Endothelial cell (in vitro differentiated cells): Measurements from ENCODE around the gene ATG101. TPM values are rescaled to one million over a fixed set of nuclear protein-coding genes. Genes with fewer than 3 reads are reported as not detected.

Experiments
- DNase-seq: peaks from one replicate; pipeline ENCODE4 v3.0.0; 2021; ENCODE audit warnings: low spot score
- H3K27ac Mint-ChIP-seq: one replicate; pipeline ENCODE4 v1.8.0; 2021; ENCODE audit warnings: mixed read lengths, inconsistent platforms; ENCODE audit not compliant: unreplicated experiment
- H3K27me3 Mint-ChIP-seq: one replicate; pipeline ENCODE4 v1.8.0; 2021; ENCODE audit warnings: mild to moderate bottlenecking, moderate library complexity, mixed read lengths, inconsistent platforms; ENCODE audit not compliant: unreplicated experiment
- H3K36me3 Mint-ChIP-seq: one replicate; pipeline ENCODE4 v1.8.0; 2021; ENCODE audit warnings: mild to moderate bottlenecking, low read depth, mixed read lengths, inconsistent platforms; ENCODE audit not compliant: unreplicated experiment
- H3K4me1 Mint-ChIP-seq: one replicate; pipeline ENCODE4 v1.8.0; 2021; ENCODE audit warnings: mild to moderate bottlenecking, mixed read lengths, inconsistent platforms; ENCODE audit not compliant: unreplicated experiment
- H3K4me3 Mint-ChIP-seq: one replicate; pipeline ENCODE4 v1.8.0; 2021; ENCODE audit warnings: mild to moderate bottlenecking, mixed read lengths, inconsistent platforms; ENCODE audit not compliant: unreplicated experiment
- H3K9me3 Mint-ChIP-seq: one replicate; pipeline ENCODE4 v1.8.0; 2021; ENCODE audit warnings: mixed read lengths, inconsistent platforms; ENCODE audit not compliant: unreplicated experiment
- CTCF ChIP-seq: fragments of 200-600 bp; sonication (generic); IDR thresholded peaks from one replicate; pipeline ENCODE4 v1.5.0; 2021; ENCODE audit warnings: antibody characterized with exemption; ENCODE audit not compliant: unreplicated experiment
- total RNA-seq: library from RNA; stranded (reverse); fragmentation: NEBNext Ultra II Directional; extraction: Animal tissue kit (Norgen Biotek cat#: 25700); gene quantifications from one replicate; pipeline ENCODE4 v1.2.1, GENCODE V29; 2021; ENCODE audit not compliant: unreplicated experiment

ATG101 gene
- total RNA-seq, 1 donor from 2014 or later, result 30.6 TPM

DNA sequence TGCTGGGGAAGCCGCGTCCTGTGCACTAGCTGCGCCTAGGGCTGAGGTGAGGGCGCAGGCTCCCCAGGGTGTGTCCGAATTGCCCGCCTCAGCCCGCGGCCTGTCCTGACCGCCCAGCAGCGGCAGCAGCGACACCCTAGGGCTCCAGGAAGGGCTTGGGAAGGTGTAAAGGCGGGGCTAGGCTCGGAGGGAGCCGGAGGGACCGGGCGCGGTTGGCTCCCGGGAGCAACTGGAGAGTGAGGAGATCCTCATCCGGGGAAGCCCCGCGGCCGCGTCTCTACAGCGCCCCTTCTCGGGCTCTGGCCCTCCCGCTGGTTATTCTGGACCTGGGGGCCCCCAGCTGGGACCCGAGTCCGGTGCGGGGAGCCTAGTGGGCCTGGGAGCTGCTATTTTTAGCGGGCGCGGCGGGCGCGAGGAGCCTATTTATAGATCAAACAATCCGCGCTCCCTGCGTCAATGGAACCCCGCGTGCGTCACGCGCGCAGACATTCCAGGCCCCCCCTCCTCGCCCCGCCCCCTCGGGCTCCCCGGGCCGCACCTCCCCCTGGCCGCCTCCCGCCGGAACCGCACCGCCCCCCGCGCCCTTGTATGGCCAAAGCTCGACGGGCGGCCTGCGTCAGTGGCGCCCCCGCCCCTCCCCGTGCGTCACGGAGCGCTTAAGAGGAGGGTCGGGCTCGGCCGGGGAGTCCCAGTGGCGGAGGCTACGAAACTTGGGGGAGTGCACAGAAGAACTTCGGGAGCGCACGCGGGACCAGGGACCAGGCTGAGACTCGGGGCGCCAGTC, 18.8 kb upstream of the ATG101 start, which contains the start of gene NR4A1:
Gene NR4A1 (plus strand): TSS at position 685 of the 784 bp plus-strand sequence. CDS start 2,887 bp downstream, outside the sequence.
- H3K4me3 Mint-ChIP-seq, result peak within 1 kb of the TSS; percentile 86
- peaks cover 13% of the 10 kb centered on the region for H3K4me1 Mint-ChIP-seq
- peak; percentile 83 for DNase-seq
- no peak within 1 kb of the TSS for H3K27ac Mint-ChIP-seq
- H3K9me3 Mint-ChIP-seq, result no peaks in the 10 kb centered on the region
- peaks cover 16% of the 10 kb centered on the region for H3K27me3 Mint-ChIP-seq
- H3K36me3 Mint-ChIP-seq, result peaks cover 7% of the 10 kb centered on the region
- TF ChIP-seq CTCF, result no peak

GRCh38 chr12:52052468-52053186, 17.2 kb upstream of the ATG101 start:
- peaks cover 7% of the 10 kb centered on the region for H3K36me3 Mint-ChIP-seq
- no peak for DNase-seq
- H3K4me3 Mint-ChIP-seq, result no peak overlapping the region
- no peak overlapping the region for H3K27ac Mint-ChIP-seq
- TF ChIP-seq CTCF, result no peak
- H3K27me3 Mint-ChIP-seq, result peaks cover 16% of the 10 kb centered on the region
- H3K9me3 Mint-ChIP-seq, result no peaks in the 10 kb centered on the region
- peaks cover 13% of the 10 kb centered on the region for H3K4me1 Mint-ChIP-seq

DNA sequence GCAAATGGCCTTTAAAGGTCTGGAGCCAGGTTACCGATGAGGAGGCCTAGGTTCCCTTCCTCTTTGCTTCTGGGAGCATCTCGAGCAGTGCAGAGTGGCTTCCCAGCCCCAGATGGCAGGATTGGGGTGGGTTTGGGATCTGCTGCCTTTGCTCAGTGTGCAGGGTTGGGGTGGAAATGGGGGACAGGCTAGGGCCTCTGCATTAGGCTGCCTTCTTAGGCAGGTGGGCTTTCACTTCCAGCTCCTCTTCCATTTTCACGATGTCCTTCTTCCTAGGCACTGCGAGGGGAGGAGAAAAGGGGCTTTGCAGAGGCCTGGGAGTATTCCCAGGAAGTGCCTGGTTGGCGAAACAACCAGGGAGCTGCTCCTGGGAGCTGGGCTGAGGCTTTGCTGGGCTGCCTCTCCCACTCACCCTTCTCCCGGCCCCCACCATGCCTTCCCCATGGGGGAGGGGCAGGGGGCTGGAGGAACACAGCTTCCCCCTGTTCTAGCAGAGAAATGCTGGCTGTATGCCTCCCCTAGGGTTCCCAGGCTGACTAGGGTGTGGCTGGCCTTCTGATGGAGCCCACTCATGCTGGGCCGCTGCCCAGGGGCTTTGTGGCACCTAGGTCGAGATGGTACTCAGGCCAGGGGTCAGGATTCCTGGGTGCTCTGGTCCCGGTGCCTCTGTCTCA, 16.1 kb upstream of the ATG101 start:
- Mint-ChIP-seq H3K27me3 (peaks cover 16% of the 10 kb centered on the region), H3K36me3 (peaks cover 7% of the 10 kb centered on the region), H3K4me3 (no peak overlapping the region), H3K27ac (no peak overlapping the region), H3K9me3 (no peaks in the 10 kb centered on the region), H3K4me1 (peaks cover 13% of the 10 kb centered on the region)
- TF ChIP-seq CTCF, result no peak
- no peak for DNase-seq

DNA sequence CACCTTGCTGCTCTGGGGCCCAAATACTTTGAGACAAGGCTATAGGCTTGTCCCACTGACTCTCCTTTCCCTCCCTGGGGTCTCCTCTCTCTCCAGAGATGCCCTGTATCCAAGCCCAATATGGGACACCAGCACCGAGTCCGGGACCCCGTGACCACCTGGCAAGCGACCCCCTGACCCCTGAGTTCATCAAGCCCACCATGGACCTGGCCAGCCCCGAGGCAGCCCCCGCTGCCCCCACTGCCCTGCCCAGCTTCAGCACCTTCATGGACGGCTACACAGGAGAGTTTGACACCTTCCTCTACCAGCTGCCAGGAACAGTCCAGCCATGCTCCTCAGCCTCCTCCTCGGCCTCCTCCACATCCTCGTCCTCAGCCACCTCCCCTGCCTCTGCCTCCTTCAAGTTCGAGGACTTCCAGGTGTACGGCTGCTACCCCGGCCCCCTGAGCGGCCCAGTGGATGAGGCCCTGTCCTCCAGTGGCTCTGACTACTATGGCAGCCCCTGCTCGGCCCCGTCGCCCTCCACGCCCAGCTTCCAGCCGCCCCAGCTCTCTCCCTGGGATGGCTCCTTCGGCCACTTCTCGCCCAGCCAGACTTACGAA, 15.4 kb upstream of the ATG101 start:
- Mint-ChIP-seq H3K36me3 (peaks cover 5% of the 10 kb centered on the region), H3K4me1 (peaks cover 14% of the 10 kb centered on the region), H3K9me3 (no peaks in the 10 kb centered on the region), H3K27me3 (peaks cover 13% of the 10 kb centered on the region), H3K4me3 (no peak overlapping the region), H3K27ac (no peak overlapping the region)
- no peak for TF ChIP-seq CTCF
- no peak for DNase-seq
